CD4-positive, alpha-beta T cell treated with Interferon alpha-2 for 1 hour (primary cell): Measurements from ENCODE around the gene ELOA.
"Not testable (repeated sequence)": the region's sequence is repeated elsewhere in the genome, so short reads cannot be mapped to it uniquely, and the experiment has no call there.

Experiments used
- DNase-seq, 2 donors: peaks; one replicate each; pipeline ENCODE4 v3.0.0-alpha.2; 2020 to 2022

ELOA gene

GRCh38 chr1:23736437-23737134, 6.7 kb upstream of the ELOA start:
- no peak for DNase-seq

- no peak for DNase-seq
Measured at GRCh38 chr1:23741609-23742008, 1.7 kb upstream of the ELOA start.

- no peak for DNase-seq
Measured at GRCh38 chr1:23742670-23743286, 493 bp upstream of the ELOA start.

GRCh38 chr1:23745515-23745914, 2.2 kb downstream of the ELOA start:
- DNase-seq: peak in 1 of 2 donors; percentile 44

- DNase-seq: no peak
Measured at GRCh38 chr1:23748016-23748415, 4.7 kb downstream of the ELOA start.

- peak; percentile 48 to 59 for DNase-seq
Measured at GRCh38 chr1:23751050-23751814, 8.0 kb downstream of the ELOA start.

- no peak for DNase-seq
Measured at GRCh38 chr1:23751815-23752200, 8.5 kb downstream of the ELOA start.

- no peak for DNase-seq
Measured at GRCh38 chr1:23752909-23753308, 9.6 kb downstream of the ELOA start.

GRCh38 chr1:23756676-23757075, 13.4 kb downstream of the ELOA start:
- DNase-seq: no peak

- DNase-seq: no peak
Measured at GRCh38 chr1:23757812-23758211, 14.5 kb downstream of the ELOA start.

GRCh38 chr1:23759277-23759676, 16.0 kb downstream of the ELOA start:
- DNase-seq: no peak

GRCh38 chr1:23763041-23763577, 19.8 kb downstream of the ELOA start:
- DNase-seq: no peak

GRCh38 chr1:23768733-23769132, 25.5 kb downstream of the ELOA start:
- no peak for DNase-seq

GRCh38 chr1:23772049-23772853, 29.0 kb downstream of the ELOA start:
- DNase-seq: peak; percentile 82 to 87

- no peak for DNase-seq
Measured at GRCh38 chr1:23772854-23773242, 29.6 kb downstream of the ELOA start.

- DNase-seq: no peak
Measured at GRCh38 chr1:23774174-23774880, 31.1 kb downstream of the ELOA start.

GRCh38 chr1:23776217-23776616, 32.9 kb downstream of the ELOA start:
- no peak for DNase-seq

GRCh38 chr1:23777979-23778814, 34.9 kb downstream of the ELOA start, which contains the start of gene PITHD1:
TSS of gene PITHD1 (plus strand) at chr1:23778418. CDS start at chr1:23778516, 98 bp downstream.
- peak; percentile 85 to 88 for DNase-seq

- no peak for DNase-seq
Measured at GRCh38 chr1:23779826-23780371, 36.6 kb downstream of the ELOA start.

GRCh38 chr1:23783141-23783540, 39.9 kb downstream of the ELOA start:
- not testable (repeated sequence) for DNase-seq

GRCh38 chr1:23784846-23785245, 41.6 kb downstream of the ELOA start:
- no peak for DNase-seq
